Smooth muscle cell (in vitro differentiated cells): ENCODE data around the gene GALNT6. TPM values are rescaled to one million over a fixed set of nuclear protein-coding genes. Genes with fewer than 3 reads are reported as not detected.

ENCODE experiments used
- DNase-seq: peaks from one replicate; lab custom pipeline; 2025; ENCODE audit not compliant: unreplicated experiment; lab: John Stamatoyannopoulos, UW
- H2AFZ ChIP-seq: fragments of 200-600 bp; sonication (generic); 2 replicates; pipeline ENCODE4 v1.6.0; 2016; ENCODE audit warnings: antibody characterized with exemption, low read depth, mild to moderate bottlenecking
- H3F3A ChIP-seq: fragments of 200-600 bp; sonication (generic); 2 replicates; pipeline ENCODE4 v1.6.0; 2017; ENCODE audit warnings: antibody characterized with exemption, low read depth
- H3K27ac ChIP-seq: fragments of 200-600 bp; sonication (generic); 2 replicates; pipeline ENCODE4 v1.5.1; 2016; ENCODE audit warnings: low read depth, mild to moderate bottlenecking
- H3K27me3 ChIP-seq: fragments of 200-600 bp; sonication (generic); 2 replicates; pipeline ENCODE4 v1.6.1; 2016; ENCODE audit warnings: low read depth, mild to moderate bottlenecking
- H3K36me3 ChIP-seq: fragments of 200-600 bp; sonication (generic); 2 replicates; pipeline ENCODE4 v1.5.1; 2016; ENCODE audit warnings: low read depth
- H3K4me1 ChIP-seq: fragments of 200-600 bp; sonication (generic); 2 replicates; pipeline ENCODE4 v1.5.1; 2016; ENCODE audit warnings: low read depth
- H3K4me2 ChIP-seq: fragments of 200-600 bp; sonication (generic); 2 replicates; pipeline ENCODE4 v1.6.0; 2016; ENCODE audit warnings: mild to moderate bottlenecking
- H3K4me3 ChIP-seq: fragments of 200-600 bp; sonication (generic); 2 replicates; pipeline ENCODE4 v1.5.1; 2016; ENCODE audit warnings: mild to moderate bottlenecking
- H3K79me2 ChIP-seq: fragments of 200-600 bp; sonication (generic); 2 replicates; pipeline ENCODE4 v1.6.0; 2016; ENCODE audit warnings: low read depth, mild to moderate bottlenecking
- H3K9ac ChIP-seq: fragments of 200-600 bp; sonication (generic); 2 replicates; pipeline ENCODE4 v1.6.0; 2016; ENCODE audit warnings: low read depth
- H3K9me3 ChIP-seq: fragments of 200-600 bp; sonication (generic); replicated peaks from 2 replicates; pipeline ENCODE4 v1.5.1; 2016; ENCODE audit warnings: low read depth
- H4K20me1 ChIP-seq: fragments of 200-600 bp; sonication (generic); 2 replicates; pipeline ENCODE4 v1.6.0; 2016; ENCODE audit warnings: low read depth
- CTCF ChIP-seq: fragments of 200-600 bp; sonication (generic); IDR thresholded peaks from 2 replicates; pipeline ENCODE4 v1.5.1; 2017; ENCODE audit warnings: borderline replicate concordance, mild to moderate bottlenecking, antibody characterized with exemption; ENCODE audit not compliant: insufficient read depth, poor library complexity, severe bottlenecking
- WGBS: methylation state at CpG from one replicate; pipeline ENCODE4 v1.1.7; 2016; ENCODE audit warnings: low lambda C conversion rate; 5-methylcytosine and 5-hydroxymethylcytosine counted together
- polyA plus RNA-seq: library from polyadenylated mRNA; unstranded; fragments of >200 nt; fragmentation: Nextera tagmentation; extraction: Ambion mirVana; gene quantifications from 2 replicates; pipeline ENCODE4 v1.2.1, GENCODE V29; 2016
- total RNA-seq: library from RNA; depleted of rRNA; stranded (reverse); fragments of >200 nt; gene quantifications from 2 replicates; pipeline ENCODE4 v1.2.3, GENCODE V29; 2014

Gene GALNT6
- total and polyA plus RNA-seq, 2 experiments from 2014 or later, result 7.8 to 55.6 TPM

- H4K20me1 ChIP-seq, result no peaks in the 10 kb centered on the region
- H3K79me2 ChIP-seq, result no peaks in the 10 kb centered on the region
- H3K4me1 ChIP-seq, result peaks cover 3% of the 10 kb centered on the region
- H3F3A ChIP-seq, result no peaks in the 10 kb centered on the region
- H2AFZ ChIP-seq, result no peak overlapping the region
- no peak for DNase-seq
- no peak overlapping the region for H3K9ac ChIP-seq
- H3K4me3 ChIP-seq, result no peak overlapping the region
- H3K27ac ChIP-seq, result no peak overlapping the region
- 55% methylated on average over 5 of the region's 7 CpGs for WGBS
- no peaks in the 10 kb centered on the region for H3K36me3 ChIP-seq
- H3K9me3 ChIP-seq, result no peaks in the 10 kb centered on the region
- no peaks in the 10 kb centered on the region for H3K27me3 ChIP-seq
- no peak overlapping the region for H3K4me2 ChIP-seq
- no peak for TF ChIP-seq CTCF
Observed at GRCh38 chr12:51345681-51346080, 45.5 kb downstream of the GALNT6 start.

- no peak overlapping the region for H3K4me2 ChIP-seq
- TF ChIP-seq CTCF, result no peak
- no peaks in the 10 kb centered on the region for H3F3A ChIP-seq
- no peaks in the 10 kb centered on the region for H4K20me1 ChIP-seq
- H3K9ac ChIP-seq, result no peak overlapping the region
- no peaks in the 10 kb centered on the region for H3K36me3 ChIP-seq
- WGBS, result 98% methylated on average over 2 of the region's 2 CpGs
- H3K9me3 ChIP-seq, result no peaks in the 10 kb centered on the region
- H3K4me3 ChIP-seq, result no peak overlapping the region
- H3K4me1 ChIP-seq, result peaks cover 3% of the 10 kb centered on the region
- H3K79me2 ChIP-seq, result no peaks in the 10 kb centered on the region
- H3K27me3 ChIP-seq, result no peaks in the 10 kb centered on the region
- no peak overlapping the region for H3K27ac ChIP-seq
- H2AFZ ChIP-seq, result no peak overlapping the region
- DNase-seq, result no peak
Observed at GRCh38 chr12:51343201-51343600, 48.0 kb downstream of the GALNT6 start.

- H4K20me1 ChIP-seq, result no peaks in the 10 kb centered on the region
- no peak for DNase-seq
- H3K4me2 ChIP-seq, result no peak overlapping the region
- H3K27me3 ChIP-seq, result no peaks in the 10 kb centered on the region
- no peak overlapping the region for H3K4me3 ChIP-seq
- H3K27ac ChIP-seq, result no peak overlapping the region
- no peaks in the 10 kb centered on the region for H3F3A ChIP-seq
- H3K36me3 ChIP-seq, result no peaks in the 10 kb centered on the region
- H3K4me1 ChIP-seq, result peaks cover 3% of the 10 kb centered on the region
- no peak overlapping the region for H3K9ac ChIP-seq
- H2AFZ ChIP-seq, result no peak overlapping the region
- WGBS, result 93% methylated on average over 10 of the region's 10 CpGs
- TF ChIP-seq CTCF, result no peak
- no peaks in the 10 kb centered on the region for H3K79me2 ChIP-seq
- no peaks in the 10 kb centered on the region for H3K9me3 ChIP-seq
Observed at GRCh38 chr12:51342416-51342815, 48.8 kb downstream of the GALNT6 start.

GRCh38 chr12:51341251-51342007 is 49.8 kb downstream of the GALNT6 start:
- peak; percentile 27 for DNase-seq
- Histone ChIP-seq H3K4me3 (peak overlapping the region; percentile 33), H3K4me2 (peak overlapping the region; percentile 77), H2AFZ (peak overlapping the region; percentile 91), H3K36me3 (no peaks in the 10 kb centered on the region), H3K9ac (no peak overlapping the region), H3K9me3 (no peaks in the 10 kb centered on the region), H4K20me1 (no peaks in the 10 kb centered on the region), H3K4me1 (peaks cover 3% of the 10 kb centered on the region), H3K79me2 (no peaks in the 10 kb centered on the region), H3K27ac (no peak overlapping the region), H3K27me3 (no peaks in the 10 kb centered on the region), H3F3A (no peaks in the 10 kb centered on the region)
- TF ChIP-seq CTCF, result peak; percentile 96
- 34% methylated on average over 9 of the region's 9 CpGs for WGBS
